Measurements from ENCODE around the gene EFNA5. TPM values are rescaled to one million over a fixed set of nuclear protein-coding genes. Genes with fewer than 3 reads are reported as not detected.

EFNA5 gene
- polyA plus RNA-seq, 1 donor = 6.1 TPM

DNA sequence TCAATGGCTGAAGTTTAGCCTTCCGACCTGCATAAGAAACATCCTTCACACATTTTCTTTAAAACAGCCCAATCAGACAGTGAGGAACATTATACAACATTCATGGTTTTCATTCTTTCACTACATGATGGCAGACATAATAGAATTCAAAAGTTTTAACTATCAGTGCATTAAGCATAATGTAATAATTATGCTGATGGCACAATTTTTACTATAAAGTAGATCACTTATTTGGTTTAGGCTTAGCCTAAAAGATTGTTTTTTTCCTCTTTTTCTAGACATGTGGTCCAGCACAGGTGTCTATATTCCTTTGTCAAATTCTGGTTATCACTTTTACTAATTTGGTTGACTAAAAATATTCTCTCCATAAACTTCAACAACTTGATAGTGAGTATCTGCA is 46.5 kb downstream of the EFNA5 start:
- WGBS (ENCODE audit: insufficient coverage, low lambda C conversion rate) = 100% methylated on average over 1 of the region's 1 CpG
- no peaks in the 10 kb centered on the region for H3K27me3 ChIP-seq (ENCODE audit: control insufficient read depth, insufficient read depth, low read length)
- DNase-seq = no peak

DNA sequence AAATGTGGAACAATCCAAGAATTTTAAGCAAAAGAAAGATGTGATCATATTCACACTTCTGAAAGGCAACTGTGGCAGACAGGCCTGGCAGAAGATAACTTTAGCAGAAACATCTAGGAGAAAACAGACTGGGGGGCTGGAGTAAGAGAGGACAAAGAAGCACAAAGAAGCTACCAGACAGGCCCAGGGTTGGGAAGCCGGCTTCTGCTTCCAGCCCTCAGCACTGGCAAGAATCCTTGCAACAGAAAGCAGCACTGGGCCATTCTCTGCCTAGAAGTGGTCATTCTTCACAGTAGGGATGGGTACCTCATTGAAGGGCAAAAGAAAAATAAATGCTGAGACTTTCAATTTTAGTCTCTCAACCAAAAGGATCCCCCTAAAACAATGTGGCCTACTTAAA is 49.6 kb downstream of the EFNA5 start:
- no peak overlapping the region for H3K4me3 ChIP-seq (ENCODE audit: low read length)
- DNase-seq = no peak
- H3K27ac ChIP-seq (ENCODE audit: low read length) = no peak overlapping the region
- no peaks in the 10 kb centered on the region for H3K36me3 ChIP-seq (ENCODE audit: control insufficient read depth, insufficient read depth, low read length)
- no CpG with 5 or more reads among the region's 1 CpG for WGBS (ENCODE audit: insufficient coverage, low lambda C conversion rate)
- H3K27me3 ChIP-seq (ENCODE audit: control insufficient read depth, insufficient read depth, low read length) = no peaks in the 10 kb centered on the region
- H3K4me1 ChIP-seq (ENCODE audit: control insufficient read depth, insufficient read depth, low read length) = no peaks in the 10 kb centered on the region
- no peaks in the 10 kb centered on the region for H3K9me3 ChIP-seq (ENCODE audit: control insufficient read depth, low read depth, low read length)

More for the DNA sequence above, 46.5 kb downstream of the EFNA5 start:
- Histone ChIP-seq H3K9me3 (ENCODE audit: control insufficient read depth, low read depth, low read length) (no peaks in the 10 kb centered on the region), H3K4me1 (ENCODE audit: control insufficient read depth, insufficient read depth, low read length) (no peaks in the 10 kb centered on the region), H3K4me3 (ENCODE audit: low read length) (no peak overlapping the region), H3K36me3 (ENCODE audit: control insufficient read depth, insufficient read depth, low read length) (no peaks in the 10 kb centered on the region), H3K27ac (ENCODE audit: low read length) (no peak overlapping the region)

DNA sequence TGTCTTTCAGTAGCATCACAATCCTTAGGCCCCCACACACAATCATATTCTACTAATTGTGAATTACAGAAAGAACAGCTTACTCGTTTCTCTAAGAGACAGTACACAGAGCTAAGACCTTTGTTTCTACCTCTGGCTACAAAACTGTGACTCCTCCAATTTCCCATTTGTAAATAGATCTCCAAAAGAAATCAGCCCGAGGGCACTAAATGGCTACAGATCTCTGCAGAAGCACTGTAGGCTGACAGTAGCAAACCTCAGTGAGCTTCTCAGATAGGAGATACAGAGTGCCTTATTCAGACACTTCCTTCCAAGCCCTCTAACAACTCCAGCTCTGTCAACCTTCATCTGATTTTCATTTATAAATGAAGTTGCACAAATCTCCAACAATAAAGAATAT is 51.0 kb downstream of the EFNA5 start:
- Histone ChIP-seq H3K9me3 (ENCODE audit: control insufficient read depth, low read depth, low read length) (no peaks in the 10 kb centered on the region), H3K4me3 (ENCODE audit: low read length) (no peak overlapping the region), H3K27ac (ENCODE audit: low read length) (no peak overlapping the region), H3K4me1 (ENCODE audit: control insufficient read depth, insufficient read depth, low read length) (no peaks in the 10 kb centered on the region), H3K27me3 (ENCODE audit: control insufficient read depth, insufficient read depth, low read length) (no peaks in the 10 kb centered on the region), H3K36me3 (ENCODE audit: control insufficient read depth, insufficient read depth, low read length) (no peaks in the 10 kb centered on the region)
- DNase-seq = no peak
- 83% methylated on average over 1 of the region's 2 CpGs for WGBS (ENCODE audit: insufficient coverage, low lambda C conversion rate)

DNA sequence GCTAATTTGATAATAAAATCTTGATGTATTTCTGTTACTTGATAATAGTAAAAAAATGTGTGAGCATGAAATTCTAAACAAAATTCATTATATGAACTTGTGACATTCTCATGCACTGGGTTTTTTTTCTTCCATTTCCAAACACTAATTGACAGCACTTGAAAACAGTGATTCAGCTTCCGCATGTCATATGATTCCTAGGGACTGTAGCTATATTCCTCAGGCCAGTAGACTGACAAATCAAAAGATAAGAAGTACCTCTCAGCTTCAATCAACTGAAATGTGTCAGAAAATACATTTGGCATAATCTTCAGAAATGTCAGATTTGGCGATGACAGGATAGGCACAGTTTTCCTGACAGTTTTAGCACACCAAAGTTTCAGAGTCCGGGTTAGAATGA is 52.5 kb downstream of the EFNA5 start:
- Histone ChIP-seq H3K4me3 (ENCODE audit: low read length) (no peak overlapping the region), H3K27ac (ENCODE audit: low read length) (no peak overlapping the region), H3K4me1 (ENCODE audit: control insufficient read depth, insufficient read depth, low read length) (no peaks in the 10 kb centered on the region), H3K27me3 (ENCODE audit: control insufficient read depth, insufficient read depth, low read length) (no peaks in the 10 kb centered on the region), H3K36me3 (ENCODE audit: control insufficient read depth, insufficient read depth, low read length) (no peaks in the 10 kb centered on the region), H3K9me3 (ENCODE audit: control insufficient read depth, low read depth, low read length) (no peaks in the 10 kb centered on the region)
- 80% methylated on average over 1 of the region's 3 CpGs for WGBS (ENCODE audit: insufficient coverage, low lambda C conversion rate)
- DNase-seq = no peak

DNA sequence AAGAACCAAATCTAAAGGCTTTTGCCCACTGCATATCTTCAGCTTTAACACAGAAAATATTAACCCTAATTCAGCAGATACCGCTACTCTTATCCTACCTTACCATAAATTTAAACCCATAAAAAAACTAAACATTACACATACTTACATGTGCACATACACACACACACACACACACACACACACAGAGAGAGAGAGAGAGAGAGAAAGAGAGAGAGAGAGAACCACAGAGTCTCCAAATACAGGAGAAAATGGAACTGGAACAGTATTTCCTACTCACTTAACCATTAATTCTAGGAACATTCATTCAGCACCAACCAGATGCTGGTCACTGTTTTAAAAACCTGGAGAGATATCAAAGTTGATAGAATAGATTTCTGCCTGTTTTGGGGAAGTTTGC is 53.7 kb downstream of the EFNA5 start:
- H3K4me1 ChIP-seq (ENCODE audit: control insufficient read depth, insufficient read depth, low read length) = no peaks in the 10 kb centered on the region
- H3K27ac ChIP-seq (ENCODE audit: low read length) = no peak overlapping the region
- no peaks in the 10 kb centered on the region for H3K9me3 ChIP-seq (ENCODE audit: control insufficient read depth, low read depth, low read length)
- WGBS (ENCODE audit: insufficient coverage, low lambda C conversion rate) = no CpG with 5 or more reads among the region's 1 CpG
- no peak overlapping the region for H3K4me3 ChIP-seq (ENCODE audit: low read length)
- no peaks in the 10 kb centered on the region for H3K36me3 ChIP-seq (ENCODE audit: control insufficient read depth, insufficient read depth, low read length)
- H3K27me3 ChIP-seq (ENCODE audit: control insufficient read depth, insufficient read depth, low read length) = no peaks in the 10 kb centered on the region
- no peak for DNase-seq

DNA sequence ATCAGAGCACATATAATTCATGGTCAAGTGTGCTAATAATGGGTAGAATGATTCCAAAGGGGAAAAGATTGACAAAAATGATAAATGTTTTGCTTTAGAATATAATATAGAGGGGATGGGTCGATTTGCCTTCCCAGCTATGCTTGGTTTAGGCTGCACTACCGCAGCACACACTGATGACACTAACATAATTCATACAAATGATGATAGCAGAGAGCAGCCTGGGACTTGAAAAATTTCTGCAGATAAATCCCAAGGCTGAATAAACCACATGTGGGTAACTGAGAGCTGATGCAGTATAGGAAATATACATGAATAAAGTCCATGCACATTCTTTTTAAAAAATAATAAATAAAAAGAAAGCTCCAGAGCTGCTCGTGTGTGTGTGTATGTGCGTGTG is 54.5 kb downstream of the EFNA5 start:
- H3K4me3 ChIP-seq (ENCODE audit: low read length) = no peak overlapping the region
- no peaks in the 10 kb centered on the region for H3K27me3 ChIP-seq (ENCODE audit: control insufficient read depth, insufficient read depth, low read length)
- no peaks in the 10 kb centered on the region for H3K4me1 ChIP-seq (ENCODE audit: control insufficient read depth, insufficient read depth, low read length)
- H3K9me3 ChIP-seq (ENCODE audit: control insufficient read depth, low read depth, low read length) = no peaks in the 10 kb centered on the region
- H3K36me3 ChIP-seq (ENCODE audit: control insufficient read depth, insufficient read depth, low read length) = no peaks in the 10 kb centered on the region
- no CpG with 5 or more reads among the region's 4 CpGs for WGBS (ENCODE audit: insufficient coverage, low lambda C conversion rate)
- H3K27ac ChIP-seq (ENCODE audit: low read length) = no peak overlapping the region
- no peak for DNase-seq

DNA sequence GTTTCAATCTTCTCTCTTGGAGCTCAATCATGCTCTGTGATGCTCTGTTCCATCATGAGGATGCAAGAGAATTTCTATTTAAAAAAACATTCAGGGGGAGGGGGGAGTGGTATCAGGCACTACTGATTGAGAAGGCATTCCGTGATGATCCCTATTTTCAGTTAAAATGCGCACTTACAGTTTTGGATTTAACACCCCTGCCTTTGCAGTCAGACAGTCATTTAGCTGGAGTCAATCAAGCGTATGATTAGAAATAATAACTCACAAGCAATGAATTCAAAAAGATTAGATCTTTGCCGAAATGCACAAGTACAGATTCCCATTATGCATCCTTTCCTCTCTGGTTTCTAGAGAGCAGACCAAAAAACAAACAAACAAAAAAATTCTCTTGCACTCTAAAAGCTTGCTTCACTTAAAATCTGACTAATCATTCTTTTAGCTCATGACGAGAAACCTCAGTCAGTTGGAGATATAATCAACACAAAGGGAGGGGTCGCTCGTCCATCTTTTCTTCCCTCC is 55.4 kb downstream of the EFNA5 start:
- no peaks in the 10 kb centered on the region for H3K4me1 ChIP-seq (ENCODE audit: control insufficient read depth, insufficient read depth, low read length)
- H3K27ac ChIP-seq (ENCODE audit: low read length) = no peak overlapping the region
- no peaks in the 10 kb centered on the region for H3K9me3 ChIP-seq (ENCODE audit: control insufficient read depth, low read depth, low read length)
- no peaks in the 10 kb centered on the region for H3K27me3 ChIP-seq (ENCODE audit: control insufficient read depth, insufficient read depth, low read length)
- no peak overlapping the region for H3K4me3 ChIP-seq (ENCODE audit: low read length)
- no peak for DNase-seq
- no peaks in the 10 kb centered on the region for H3K36me3 ChIP-seq (ENCODE audit: control insufficient read depth, insufficient read depth, low read length)
- WGBS (ENCODE audit: insufficient coverage, low lambda C conversion rate) = 100% methylated on average over 1 of the region's 7 CpGs

DNA sequence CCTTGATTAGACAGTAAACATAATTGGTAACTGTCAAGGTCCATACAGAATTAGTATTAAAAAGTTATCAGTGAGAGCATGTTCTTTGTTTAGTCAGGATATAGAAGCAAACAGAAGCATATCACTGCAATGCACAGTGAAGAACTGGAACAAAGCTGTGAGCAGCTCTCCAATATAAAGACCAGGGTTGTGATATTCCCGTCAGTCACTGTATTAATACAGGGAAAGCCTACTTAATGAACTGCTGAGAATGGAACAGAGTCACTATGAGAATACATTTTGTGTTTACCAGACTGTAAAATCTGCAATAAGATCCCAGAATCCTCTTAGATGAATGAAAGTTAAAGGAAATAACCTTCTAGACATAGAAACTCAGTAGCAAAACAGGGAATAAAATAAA is 58.2 kb downstream of the EFNA5 start:
- H3K4me3 ChIP-seq (ENCODE audit: low read length) = no peak overlapping the region
- H3K36me3 ChIP-seq (ENCODE audit: control insufficient read depth, insufficient read depth, low read length) = no peaks in the 10 kb centered on the region
- H3K4me1 ChIP-seq (ENCODE audit: control insufficient read depth, insufficient read depth, low read length) = no peaks in the 10 kb centered on the region
- H3K27ac ChIP-seq (ENCODE audit: low read length) = no peak overlapping the region
- no peaks in the 10 kb centered on the region for H3K27me3 ChIP-seq (ENCODE audit: control insufficient read depth, insufficient read depth, low read length)
- WGBS (ENCODE audit: insufficient coverage, low lambda C conversion rate) = no CpG with 5 or more reads among the region's 1 CpG
- no peaks in the 10 kb centered on the region for H3K9me3 ChIP-seq (ENCODE audit: control insufficient read depth, low read depth, low read length)
- DNase-seq = no peak

DNA sequence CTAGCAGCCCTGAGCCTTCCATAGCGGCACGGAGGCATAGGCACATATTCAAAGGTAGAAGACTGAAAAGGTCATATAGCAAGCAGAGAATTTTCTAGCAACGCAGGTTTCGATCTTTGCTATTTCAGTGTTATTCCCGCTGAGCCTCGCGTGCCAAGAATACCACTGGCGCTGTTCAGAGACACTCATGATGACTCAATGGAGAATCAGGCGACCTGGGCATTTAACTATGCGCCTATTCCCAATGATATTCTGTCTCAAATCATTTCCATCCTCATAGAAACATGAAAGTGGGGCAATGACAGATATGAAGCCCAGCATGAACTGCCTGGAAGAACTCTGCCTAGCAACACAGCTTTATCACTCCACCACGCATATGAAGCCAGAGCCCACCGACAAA is 59.9 kb downstream of the EFNA5 start:
- no CpG with 5 or more reads among the region's 12 CpGs for WGBS (ENCODE audit: insufficient coverage, low lambda C conversion rate)
- H3K27ac ChIP-seq (ENCODE audit: low read length) = no peak overlapping the region
- no peaks in the 10 kb centered on the region for H3K36me3 ChIP-seq (ENCODE audit: control insufficient read depth, insufficient read depth, low read length)
- no peak overlapping the region for H3K4me3 ChIP-seq (ENCODE audit: low read length)
- no peaks in the 10 kb centered on the region for H3K9me3 ChIP-seq (ENCODE audit: control insufficient read depth, low read depth, low read length)
- no peaks in the 10 kb centered on the region for H3K27me3 ChIP-seq (ENCODE audit: control insufficient read depth, insufficient read depth, low read length)
- no peaks in the 10 kb centered on the region for H3K4me1 ChIP-seq (ENCODE audit: control insufficient read depth, insufficient read depth, low read length)
- DNase-seq = no peak

DNA sequence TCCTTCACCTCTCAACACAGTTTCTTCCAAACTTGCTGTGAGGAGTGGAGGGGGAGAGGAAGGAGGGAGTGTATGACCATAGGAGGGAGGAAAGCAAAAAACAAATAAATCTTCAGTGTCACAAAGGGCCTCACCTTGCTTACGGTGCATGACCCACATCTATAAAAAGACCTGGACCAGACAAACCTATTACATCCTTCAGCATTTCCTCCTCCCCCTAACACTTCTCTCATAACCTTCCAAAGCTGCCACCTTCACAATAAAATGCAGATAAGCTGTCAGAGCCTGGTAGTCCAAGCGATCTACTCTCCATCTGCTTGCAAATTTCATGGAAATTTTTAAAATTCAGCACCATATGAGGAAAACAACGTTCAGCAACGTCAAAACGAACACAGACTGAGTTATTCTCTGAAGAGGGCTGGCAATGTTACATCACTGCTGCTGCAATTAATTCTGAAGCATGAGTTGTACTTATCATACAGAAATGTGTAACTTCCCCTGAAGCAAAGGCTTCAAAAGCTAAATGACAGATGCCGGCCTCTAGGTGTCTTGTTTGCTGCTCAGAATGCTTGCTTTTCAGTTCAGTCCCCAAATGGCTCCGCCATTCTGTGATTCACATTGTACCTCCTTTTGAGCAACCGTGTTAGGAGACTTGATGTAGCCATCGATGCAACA is 62.9 kb downstream of the EFNA5 start:
- Histone ChIP-seq H3K9me3 (ENCODE audit: control insufficient read depth, low read depth, low read length) (no peaks in the 10 kb centered on the region), H3K4me1 (ENCODE audit: control insufficient read depth, insufficient read depth, low read length) (no peaks in the 10 kb centered on the region), H3K4me3 (ENCODE audit: low read length) (no peak overlapping the region), H3K27me3 (ENCODE audit: control insufficient read depth, insufficient read depth, low read length) (no peaks in the 10 kb centered on the region), H3K27ac (ENCODE audit: low read length) (no peak overlapping the region), H3K36me3 (ENCODE audit: control insufficient read depth, insufficient read depth, low read length) (no peaks in the 10 kb centered on the region)
- 50% methylated on average over 1 of the region's 9 CpGs for WGBS (ENCODE audit: insufficient coverage, low lambda C conversion rate)
- no peak for DNase-seq

DNA sequence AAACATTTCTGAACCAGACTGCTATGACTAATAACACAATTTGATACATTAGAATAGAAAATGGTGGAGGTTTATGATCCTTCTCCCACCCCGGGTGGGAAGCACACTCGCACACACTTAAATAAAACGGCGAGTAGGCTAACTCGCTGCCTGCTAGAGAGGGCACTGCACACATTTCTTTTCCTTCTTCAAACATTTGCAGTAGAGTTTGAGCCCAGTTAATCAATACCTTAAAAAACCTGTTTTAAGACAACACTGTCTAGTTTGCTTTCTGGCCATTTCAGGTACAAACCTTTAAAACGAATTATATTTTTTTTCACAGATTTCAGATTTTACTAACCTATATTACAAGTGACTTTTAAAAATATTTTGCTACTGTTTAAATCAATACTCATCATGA is 63.5 kb downstream of the EFNA5 start:
- no peak overlapping the region for H3K27ac ChIP-seq (ENCODE audit: low read length)
- no peak for DNase-seq
- H3K4me3 ChIP-seq (ENCODE audit: low read length) = no peak overlapping the region
- no peaks in the 10 kb centered on the region for H3K4me1 ChIP-seq (ENCODE audit: control insufficient read depth, insufficient read depth, low read length)
- no peaks in the 10 kb centered on the region for H3K36me3 ChIP-seq (ENCODE audit: control insufficient read depth, insufficient read depth, low read length)
- H3K27me3 ChIP-seq (ENCODE audit: control insufficient read depth, insufficient read depth, low read length) = no peaks in the 10 kb centered on the region
- no peaks in the 10 kb centered on the region for H3K9me3 ChIP-seq (ENCODE audit: control insufficient read depth, low read depth, low read length)
- 25% methylated on average over 1 of the region's 6 CpGs for WGBS (ENCODE audit: insufficient coverage, low lambda C conversion rate)
